ENCODE data around the gene UGT1A8. TPM values are rescaled to one million over a fixed set of nuclear protein-coding genes. Genes with fewer than 3 reads are reported as not detected.

The UGT1A8 gene
- total and polyA plus RNA-seq, 9 of the 15 experiments (the other 6 are each of a cell fraction or from before 2014, with no cell fraction given): 0.04 TPM; not detected in 8

- no peak for TF ChIP-seq HLTF (IDR thresholded peaks at IDR 0.05)
- TF ChIP-seq CHAMP1 (IDR thresholded peaks at IDR 0.05): no peak
Measured at GRCh38 chr2:233802132-233802815, 184.8 kb downstream of the UGT1A8 start (continued).

DNA sequence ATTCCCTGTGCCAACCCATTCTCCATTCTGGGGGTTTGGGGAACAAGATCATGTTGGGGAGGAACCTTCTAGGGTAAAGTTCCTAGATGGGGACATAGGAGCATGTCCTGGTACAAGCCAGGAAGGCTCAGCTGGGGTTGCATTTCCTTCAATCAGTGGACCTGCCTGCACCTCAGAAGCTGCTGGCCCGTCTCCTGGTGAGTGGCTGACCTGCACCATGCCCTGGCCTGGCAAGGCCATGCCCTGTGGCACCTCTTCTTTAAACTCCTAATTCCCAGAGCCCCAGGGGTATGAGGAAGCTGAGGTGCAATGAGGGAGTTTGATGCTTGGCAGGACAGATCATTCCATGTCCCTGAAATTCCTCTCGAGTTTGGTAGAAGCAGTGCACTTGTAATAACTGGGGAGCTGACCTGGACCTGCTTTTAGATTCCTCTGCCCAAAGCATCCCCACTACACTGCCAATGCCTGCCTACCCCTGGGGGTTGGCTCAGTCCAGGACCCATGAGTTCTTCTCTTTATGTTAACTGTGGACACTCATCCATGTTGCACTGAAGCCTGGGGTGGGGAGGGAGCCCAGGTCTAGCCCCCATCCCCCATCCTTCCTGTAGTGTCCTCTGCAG is 186.0 kb downstream of the UGT1A8 start:
- no peak for DNase-seq (ENCODE audit: extremely low read depth in 1 of 4, low spot score in 3 of 4)
- intact Hi-C loops (cut with micrococcal nuclease): no loop called here
- TF ChIP-seq SNIP1 (IDR thresholded peaks at IDR 0.05; ENCODE audit: low read depth): no peak
- TF ChIP-seq XRCC4 (IDR thresholded peaks at IDR 0.05; ENCODE audit: extremely low read depth, insufficient read depth, insufficient read length): no peak
- no peak for TF ChIP-seq U2AF1 (optimal IDR thresholded peaks at IDR 0.05; ENCODE audit: low read depth, low read length)
- no peak for TF ChIP-seq HSF4 (CRISPR knock-in tag; IDR thresholded peaks at IDR 0.05; ENCODE audit: borderline replicate concordance)
- TF ChIP-seq SRSF7 (optimal IDR thresholded peaks at IDR 0.05; ENCODE audit: low read depth, low read length): no peak
- no peak for TF ChIP-seq LEF1 (IDR thresholded peaks at IDR 0.05)
- TF ChIP-seq CBFA2T3 (IDR thresholded peaks at IDR 0.05): no peak
- TF ChIP-seq SMARCA4 (IDR thresholded peaks at IDR 0.05): no peak
- no peak for TF ChIP-seq EGR1 (conservative IDR thresholded peaks at IDR 0.05)
- TF ChIP-seq, protein P1, sequence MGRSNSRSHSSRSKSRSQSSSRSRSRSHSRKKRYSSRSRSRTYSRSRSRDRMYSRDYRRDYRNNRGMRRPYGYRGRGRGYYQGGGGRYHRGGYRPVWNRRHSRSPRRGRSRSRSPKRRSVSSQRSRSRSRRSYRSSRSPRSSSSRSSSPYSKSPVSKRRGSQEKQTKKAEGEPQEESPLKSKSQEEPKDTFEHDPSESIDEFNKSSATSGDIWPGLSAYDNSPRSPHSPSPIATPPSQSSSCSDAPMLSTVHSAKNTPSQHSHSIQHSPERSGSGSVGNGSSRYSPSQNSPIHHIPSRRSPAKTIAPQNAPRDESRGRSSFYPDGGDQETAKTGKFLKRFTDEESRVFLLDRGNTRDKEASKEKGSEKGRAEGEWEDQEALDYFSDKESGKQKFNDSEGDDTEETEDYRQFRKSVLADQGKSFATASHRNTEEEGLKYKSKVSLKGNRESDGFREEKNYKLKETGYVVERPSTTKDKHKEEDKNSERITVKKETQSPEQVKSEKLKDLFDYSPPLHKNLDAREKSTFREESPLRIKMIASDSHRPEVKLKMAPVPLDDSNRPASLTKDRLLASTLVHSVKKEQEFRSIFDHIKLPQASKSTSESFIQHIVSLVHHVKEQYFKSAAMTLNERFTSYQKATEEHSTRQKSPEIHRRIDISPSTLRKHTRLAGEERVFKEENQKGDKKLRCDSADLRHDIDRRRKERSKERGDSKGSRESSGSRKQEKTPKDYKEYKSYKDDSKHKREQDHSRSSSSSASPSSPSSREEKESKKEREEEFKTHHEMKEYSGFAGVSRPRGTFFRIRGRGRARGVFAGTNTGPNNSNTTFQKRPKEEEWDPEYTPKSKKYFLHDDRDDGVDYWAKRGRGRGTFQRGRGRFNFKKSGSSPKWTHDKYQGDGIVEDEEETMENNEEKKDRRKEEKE (IDR thresholded peaks at IDR 0.05; ENCODE audit: borderline replicate concordance in 1 of 2, control insufficient read depth in 1 of 2, low read depth in 2 of 2, low read length in 1 of 2): no peak

More for the DNA sequence above, 186.0 kb downstream of the UGT1A8 start:
- no peak for FAIRE-seq
- CTCF ChIA-PET (ENCODE audit: low intra/inter-chr PET ratio): no interaction called here
- H3K27ac ChIP-seq (ENCODE audit: extremely low read depth, low read depth, low read length): no peak overlapping the region
- peaks cover 0 to 18% of the 10 kb centered on the region in 2 experiments; a peak in 2 of 5 replicates for H3K27me3 ChIP-seq (ENCODE audit: control insufficient read depth in 2 of 2, insufficient read depth in 2 of 2, low read length in 2 of 2)
- in situ Hi-C loops (cut with MboI): no loop called here
- 0% methylated on average over 1 of the region's 2 CpGs for WGBS (ENCODE audit: insufficient coverage, low coverage, missing lambda C conversion rate)
- H3K4me2 ChIP-seq (ENCODE audit: insufficient read depth, low read length): no peak overlapping the region
- no peak for ATAC-seq
- no peak overlapping the region for H3K4me3 ChIP-seq
- no peaks in the 10 kb centered on the region for H3K79me2 ChIP-seq (ENCODE audit: control insufficient read depth, insufficient read depth, low read length)
- no TSS peak for BruUV-seq (replicated peaks)
- no peaks in the 10 kb centered on the region for H4K20me1 ChIP-seq (replicated peaks; ENCODE audit: control insufficient read depth, insufficient read depth, low read length)
- POLR2A ChIA-PET: no interaction called here
- no peak overlapping the region for H2AFZ ChIP-seq (ENCODE audit: low read depth, low read length)
- H3K9me3 ChIP-seq (replicated peaks; ENCODE audit: control insufficient read depth, insufficient read depth, low read depth, low read length): no peaks in the 10 kb centered on the region
- H3K9me1 ChIP-seq (ENCODE audit: control insufficient read depth, insufficient read depth, low read length): no peaks in the 10 kb centered on the region
- no peaks in the 10 kb centered on the region; a peak in 1 of 5 replicates for H3K4me1 ChIP-seq (replicated peaks in 1 of 2; ENCODE audit: control insufficient read depth in 2 of 2, insufficient read depth in 2 of 2, low read length in 2 of 2)
- H3K36me3 ChIP-seq (ENCODE audit: control insufficient read depth, insufficient read depth, low read length): no peaks in the 10 kb centered on the region
- H3K9ac ChIP-seq (ENCODE audit: insufficient read depth in 1 of 2, low read depth in 2 of 2, low read length in 2 of 2): no peak overlapping the region
